GM18867 (cell line): ENCODE results near the gene ZCCHC24.
A peak's percentile ranks its signal among the peaks of the same experiment; 100 is the strongest.

Source experiments
- ATAC-seq: cut with Tn5 transposase; IDR thresholded peaks from one replicate; pipeline ENCODE4 v1.9.1; 2021; ENCODE audit warnings: mild to moderate bottlenecking, moderate library complexity; ENCODE audit not compliant: unreplicated experiment

The ZCCHC24 gene

DNA sequence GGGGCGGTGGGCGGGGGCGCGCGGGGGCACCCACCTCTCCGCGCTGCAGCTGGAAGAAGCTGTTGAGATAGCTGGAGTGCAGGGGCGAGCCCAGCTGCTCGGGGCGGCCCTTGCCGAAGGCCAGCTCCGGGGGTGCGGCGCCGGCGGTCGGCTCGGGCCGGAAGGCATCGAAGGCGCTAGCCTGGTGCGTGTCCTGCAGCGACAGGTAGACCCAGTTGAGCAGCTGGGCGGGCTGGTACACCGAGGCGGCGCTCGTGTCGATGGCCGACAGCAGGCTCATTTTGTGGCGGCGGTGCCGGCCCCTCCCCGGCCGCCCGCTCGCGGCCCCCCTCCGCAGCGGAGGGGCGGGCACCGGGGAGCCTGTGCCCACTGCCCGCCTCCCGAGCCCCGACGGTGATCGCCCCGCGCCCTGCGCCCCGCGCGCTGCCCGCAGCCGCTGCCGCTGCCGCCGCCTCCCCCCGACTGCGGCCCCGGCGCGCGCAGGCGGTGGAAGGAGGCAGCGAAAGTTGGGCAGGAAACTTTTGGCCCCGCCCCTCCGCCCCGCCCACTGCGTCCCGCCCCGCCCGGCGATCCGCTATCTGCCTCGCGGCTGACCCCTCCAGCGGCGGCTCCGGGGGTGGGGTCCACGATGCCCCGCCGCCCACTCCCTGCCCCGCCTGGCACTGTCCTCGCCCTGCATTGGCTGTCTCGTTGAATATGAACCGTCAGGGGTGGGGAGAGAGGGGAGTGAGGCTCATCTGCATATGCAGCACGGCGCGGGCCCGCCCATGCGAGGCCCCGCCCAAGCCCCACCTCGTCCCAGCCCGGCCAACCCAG lies at the start of gene ZCCHC24:
TSS of gene ZCCHC24 (minus strand) at position 464 of the 816 bp plus-strand sequence. CDS start at position 280, 184 bp downstream.
- ATAC-seq, result peak; percentile 96

- ATAC-seq, result no peak
These were observed 48.4 kb upstream of the ZCCHC24 start for GRCh38 chr10:79493806-79494205.

GRCh38 chr10:79492839-79493238 lies 47.4 kb upstream of the ZCCHC24 start:
- ATAC-seq, result no peak

GRCh38 chr10:79492256-79492655 lies 46.8 kb upstream of the ZCCHC24 start:
- ATAC-seq, result no peak

GRCh38 chr10:79491143-79491835 lies 45.9 kb upstream of the ZCCHC24 start:
- no peak for ATAC-seq

DNA sequence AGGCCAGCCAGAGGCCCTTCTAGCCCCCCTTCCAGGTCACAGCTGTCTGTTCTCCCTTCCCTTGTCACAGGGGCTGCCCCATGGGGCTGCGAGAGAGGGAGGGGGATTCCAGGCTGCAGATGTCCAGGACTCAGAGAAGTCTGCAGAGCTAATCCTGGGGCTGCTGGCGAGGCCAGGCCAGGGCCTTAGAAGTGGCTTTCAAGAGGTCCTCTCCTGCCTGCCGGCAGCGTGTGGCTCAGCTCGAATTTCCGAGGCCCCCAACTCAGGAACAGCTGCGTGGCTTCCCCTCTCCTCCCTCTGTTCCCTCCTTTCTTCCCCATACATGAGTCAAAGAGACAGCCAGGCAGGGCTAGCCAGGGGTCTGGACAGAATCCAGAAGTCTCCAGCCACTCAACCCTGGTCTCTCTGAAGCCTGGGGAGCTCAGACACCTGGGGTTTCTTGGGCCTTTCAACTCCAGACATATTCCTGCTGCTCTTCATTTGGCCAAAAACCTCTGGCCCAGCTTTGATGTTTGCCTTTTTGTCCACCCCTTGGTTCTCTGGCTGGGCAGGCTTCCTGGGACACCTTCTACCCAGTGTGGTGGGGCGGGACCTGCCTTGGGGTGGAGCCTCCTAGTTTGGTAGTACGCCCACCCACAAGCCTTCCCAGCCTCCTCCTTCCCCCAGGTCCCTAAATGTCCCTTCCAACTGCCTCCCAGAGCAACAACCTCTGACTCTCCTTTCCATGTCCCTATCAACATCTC lies 45.1 kb upstream of the ZCCHC24 start:
- no peak for ATAC-seq

DNA sequence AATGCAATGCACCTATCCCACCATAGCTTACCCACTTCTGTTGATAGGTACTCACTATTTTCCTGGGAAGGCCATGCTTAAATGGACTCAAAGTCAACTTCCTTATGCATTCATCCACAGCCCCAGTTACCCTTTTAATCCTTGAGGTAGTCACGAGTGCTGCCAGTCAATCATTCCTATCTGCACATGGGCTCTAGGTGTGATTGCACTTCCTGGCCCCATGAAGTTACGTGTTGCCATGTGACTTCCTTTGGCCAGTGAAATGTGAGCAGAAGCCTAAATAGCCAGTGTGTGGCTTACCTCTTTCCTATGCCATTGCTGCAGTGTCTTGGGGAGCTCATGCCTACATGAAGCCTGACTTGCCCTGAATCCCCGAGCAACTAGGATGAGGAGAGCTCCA lies 43.4 kb upstream of the ZCCHC24 start:
- no peak for ATAC-seq

GRCh38 chr10:79488336-79488735 lies 42.9 kb upstream of the ZCCHC24 start:
- no peak for ATAC-seq

DNA sequence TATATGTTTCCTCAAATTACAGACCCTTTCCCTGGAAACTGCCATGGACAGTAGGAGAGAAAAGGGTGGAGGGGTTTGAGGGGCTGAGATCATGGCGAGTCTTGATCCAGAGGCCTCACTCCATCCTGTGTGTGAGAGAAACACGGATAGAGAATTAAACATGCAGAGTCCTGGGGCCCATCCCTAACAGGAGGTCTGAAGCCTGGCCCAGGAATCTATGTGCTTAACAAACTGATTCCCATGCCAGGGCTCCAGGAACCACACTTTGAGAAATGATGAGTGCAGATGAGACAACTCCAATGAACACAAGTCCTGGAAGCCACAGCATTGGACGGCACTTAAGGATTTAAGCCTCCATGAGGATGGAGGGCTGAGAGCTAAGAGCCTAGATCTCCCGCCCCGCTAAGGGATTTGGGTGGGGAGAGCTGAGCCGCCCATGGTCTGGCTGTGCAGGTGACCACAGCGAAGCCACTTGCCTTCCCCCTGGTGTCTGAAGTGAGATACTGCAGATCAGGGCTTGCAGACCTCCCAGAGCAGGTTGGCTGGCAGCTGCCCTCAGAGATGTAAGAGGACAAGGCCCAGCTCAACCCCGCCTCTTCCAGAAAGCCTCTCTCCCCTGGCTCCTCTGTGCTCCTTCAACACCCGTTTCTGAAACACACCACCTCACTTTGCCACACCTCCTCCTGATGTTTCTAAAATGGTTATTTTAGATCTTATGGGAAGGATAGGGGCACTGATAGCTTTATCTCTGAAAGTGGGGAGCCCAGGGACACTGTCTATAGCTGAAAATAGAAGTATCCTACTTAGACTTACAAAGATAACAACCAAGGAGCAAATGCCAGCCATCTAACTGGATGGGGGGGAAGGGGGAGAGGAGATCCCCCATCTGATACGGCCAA lies 42.1 kb upstream of the ZCCHC24 start:
- ATAC-seq, result peak; percentile 89

GRCh38 chr10:79484476-79484875 lies 39.1 kb upstream of the ZCCHC24 start:
- ATAC-seq, result no peak

DNA sequence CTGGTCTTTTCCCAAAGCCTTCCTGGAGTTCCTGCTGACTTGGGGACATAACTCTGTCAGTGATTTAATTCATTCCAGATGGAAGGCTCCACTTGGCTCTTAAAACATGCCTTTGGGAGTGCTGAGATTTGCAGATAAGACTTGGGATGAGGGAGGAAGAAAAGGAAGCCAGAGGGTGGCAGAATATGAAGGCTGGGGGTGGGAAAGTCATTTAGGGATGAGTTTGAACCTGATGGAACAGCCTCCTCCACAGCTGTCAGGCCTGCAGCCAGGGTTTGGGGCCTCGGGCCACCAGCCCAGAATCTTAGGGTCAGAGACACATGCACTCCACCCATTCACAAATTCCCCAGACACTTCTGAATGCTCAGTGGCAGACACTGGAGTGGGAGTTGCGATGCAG lies 38.5 kb upstream of the ZCCHC24 start:
- ATAC-seq, result no peak

DNA sequence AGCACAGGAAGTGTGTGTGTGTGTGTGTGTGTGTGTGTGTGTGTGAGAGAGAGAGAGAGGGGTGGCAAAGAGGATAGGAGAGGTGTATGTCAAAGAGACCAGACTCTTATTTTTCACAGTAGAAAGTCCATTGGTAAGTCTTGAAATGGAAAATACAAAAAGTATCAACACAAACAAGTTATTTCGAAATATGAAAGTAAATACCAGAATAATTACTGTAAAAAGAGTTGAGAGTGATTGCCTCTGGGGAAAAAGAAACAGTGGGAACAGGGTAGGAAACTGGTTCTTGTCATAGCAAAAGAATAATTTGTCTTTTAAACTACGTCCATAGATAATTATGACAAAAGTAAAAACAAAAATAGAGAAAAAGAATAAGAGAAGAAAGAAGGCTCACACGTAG lies 37.9 kb upstream of the ZCCHC24 start:
- ATAC-seq, result no peak

DNA sequence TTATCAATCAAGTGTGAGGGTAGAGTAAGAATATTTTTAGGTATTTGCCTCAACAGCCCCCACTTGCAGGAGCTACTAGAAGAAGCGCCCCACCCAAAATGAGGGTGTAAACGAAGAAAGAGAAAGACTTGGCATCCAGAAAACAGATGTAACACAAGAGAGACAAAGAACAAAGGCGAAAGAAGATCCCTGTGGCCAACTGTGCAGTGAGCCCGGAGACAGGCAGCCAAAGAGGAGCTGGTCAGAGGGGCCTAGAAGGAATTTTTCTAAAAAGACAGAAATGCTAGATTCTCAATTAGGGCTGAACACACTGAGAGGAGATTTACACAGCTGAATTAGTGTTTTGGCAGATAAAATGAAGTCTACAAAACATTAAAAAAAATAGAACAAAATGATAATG lies 37.3 kb upstream of the ZCCHC24 start:
- ATAC-seq, result no peak

DNA sequence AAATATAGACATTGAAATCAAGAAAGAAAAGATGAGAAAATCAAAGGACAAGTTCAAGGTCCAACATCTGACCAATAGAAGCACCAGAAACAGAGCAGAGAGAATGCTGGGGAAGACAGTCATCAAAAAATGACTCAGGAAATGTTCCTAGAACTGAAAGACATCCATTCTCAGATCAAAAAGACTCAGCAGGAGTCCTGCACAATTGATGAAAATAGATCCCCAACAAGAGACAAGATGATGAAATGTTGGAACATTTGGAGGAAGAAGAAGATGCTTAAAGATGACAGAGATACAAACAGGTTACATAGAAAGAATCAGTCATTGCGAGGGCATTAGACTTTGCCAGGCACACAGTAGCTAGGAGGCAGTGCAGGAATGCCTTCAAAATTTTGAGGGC lies 36.9 kb upstream of the ZCCHC24 start:
- ATAC-seq, result no peak

DNA sequence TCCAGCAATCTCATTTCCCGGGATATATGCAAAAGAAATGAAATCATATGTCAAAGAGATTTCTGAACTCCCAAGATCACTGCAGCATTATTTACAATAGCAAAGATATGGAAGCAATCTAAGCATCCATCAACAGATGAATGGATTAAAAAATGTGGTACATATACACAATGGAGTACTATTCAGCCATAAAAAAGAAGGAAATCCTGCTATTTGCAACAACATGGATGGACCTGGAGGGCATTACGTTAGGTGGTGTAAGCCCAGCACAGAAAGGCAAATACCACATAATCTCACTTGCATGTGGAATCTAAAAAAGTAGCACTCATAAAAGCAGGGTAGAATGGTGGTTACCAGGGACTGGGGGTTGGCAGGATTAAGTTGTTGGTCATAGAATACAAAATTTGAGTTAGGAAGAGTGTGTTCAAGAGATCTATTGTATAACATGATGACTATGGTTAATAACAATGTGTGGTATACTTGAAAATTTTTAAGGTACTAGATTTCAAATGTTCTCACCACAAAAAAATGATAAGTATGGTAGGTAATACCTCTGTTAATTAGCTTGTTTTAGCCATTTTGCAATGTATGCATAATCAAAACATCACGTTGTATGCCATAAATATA lies 34.0 kb upstream of the ZCCHC24 start:
- ATAC-seq, result no peak

- no peak for ATAC-seq
These were observed 32.0 kb upstream of the ZCCHC24 start for GRCh38 chr10:79477456-79477855.

- ATAC-seq, result no peak
These were observed 31.2 kb upstream of the ZCCHC24 start for GRCh38 chr10:79476645-79477044.

DNA sequence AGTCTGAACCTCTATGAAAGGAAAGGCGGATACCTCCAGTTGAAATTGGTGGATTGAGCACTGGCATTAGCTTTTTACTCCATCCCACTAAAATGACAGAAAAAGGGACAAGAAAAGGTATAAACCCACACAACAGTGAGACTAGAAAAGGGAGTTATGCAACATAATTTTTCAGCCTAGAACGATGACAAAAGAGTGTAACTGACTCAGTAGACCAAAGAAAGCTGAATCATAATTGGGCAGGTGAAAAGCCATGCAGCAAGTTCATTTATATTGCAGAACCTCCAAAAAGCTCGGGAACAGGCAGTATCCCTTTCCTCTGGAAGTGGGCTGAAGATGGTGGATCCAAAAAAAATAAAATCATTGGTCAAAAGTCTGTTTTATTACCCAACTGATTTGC lies 30.5 kb upstream of the ZCCHC24 start:
- no peak for ATAC-seq

DNA sequence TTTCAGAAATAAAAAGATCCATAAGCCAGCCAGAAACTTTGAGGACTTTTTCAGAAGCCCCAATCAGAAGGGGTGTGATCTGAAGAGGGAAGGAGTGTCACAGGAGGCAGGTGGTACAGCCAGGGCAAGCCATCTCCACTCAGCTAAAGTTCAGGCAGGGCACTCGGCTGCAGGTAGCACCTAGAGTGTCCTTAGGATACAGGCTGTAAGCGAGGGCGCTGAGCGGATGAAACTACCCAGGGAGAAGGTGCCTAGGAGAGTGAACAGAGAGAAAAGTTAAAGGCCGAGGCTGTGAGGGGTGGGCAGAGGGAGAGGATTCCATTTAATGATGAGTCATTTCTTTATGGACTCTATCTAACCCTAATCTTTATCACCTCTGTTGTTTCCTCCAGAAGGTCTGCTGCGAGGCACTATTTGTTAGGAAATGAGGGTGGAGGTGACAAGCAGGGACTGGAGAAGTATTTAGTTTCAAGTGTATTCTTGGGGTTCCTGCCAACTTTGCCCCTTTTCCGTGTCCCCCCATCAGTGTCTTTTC lies 29.8 kb upstream of the ZCCHC24 start:
- ATAC-seq, result no peak
